Activated CD4-positive, alpha-beta memory T cell treated with anti-CD3 and anti-CD28 coated beads for 36 hours (primary cell): Measurements from ENCODE around the gene CA6. TPM values are rescaled to one million over a fixed set of nuclear protein-coding genes. Genes with fewer than 3 reads are reported as not detected.

Experiments used
- CTCF ChIA-PET: fragments of 350-600 bp; sonication (Branson Sonifier 250); formaldehyde crosslinking; loops from one replicate; lab custom pipeline; 2021; ENCODE audit warnings: antibody characterized with exemption, inconsistent platforms; lab: Charles Lee
- POLR2A ChIA-PET: fragments of 350-600 bp; sonication (Branson Sonifier 250); formaldehyde crosslinking; loops from one replicate; lab custom pipeline; 2021; ENCODE audit warnings: antibody characterized with exemption; lab: Charles Lee
- DNase-seq: peaks from one replicate; pipeline ENCODE4 v3.0.0-alpha.2; 2020
- H3K27ac Mint-ChIP-seq: one replicate; pipeline ENCODE4 v1.8.0; 2021; ENCODE audit warnings: mixed read lengths
- H3K27me3 Mint-ChIP-seq: one replicate; pipeline ENCODE4 v1.8.0; 2021; ENCODE audit warnings: mixed read lengths
- H3K36me3 Mint-ChIP-seq: one replicate; pipeline ENCODE4 v1.8.0; 2021; ENCODE audit warnings: mixed read lengths
- H3K4me1 Mint-ChIP-seq: one replicate; pipeline ENCODE4 v1.8.0; 2021; ENCODE audit warnings: low read depth, mixed read lengths
- H3K4me3 Mint-ChIP-seq: one replicate; pipeline ENCODE4 v1.8.0; 2021; ENCODE audit warnings: mild to moderate bottlenecking, mixed read lengths
- H3K9me3 Mint-ChIP-seq: one replicate; pipeline ENCODE4 v1.8.0; 2021; ENCODE audit warnings: mixed read lengths
- intact Hi-C: fragments of 100-400 bp; cut with micrococcal nuclease; formaldehyde crosslinking; loops from one replicate; pipeline ENCODE4 v1.15.1; 2023
- total RNA-seq, 2 experiments: library from RNA; stranded (reverse); gene quantifications; one replicate each; pipeline ENCODE4 v1.2.3, GENCODE V29; 2021

The CA6 gene
- total RNA-seq, 2 experiments from 2014 or later = 0.17 to 0.26 TPM

- Mint-ChIP-seq H3K9me3 (no peaks in the 10 kb centered on the region), H3K27ac (no peak overlapping the region), H3K4me3 (no peak overlapping the region), H3K4me1 (peaks cover 7% of the 10 kb centered on the region), H3K27me3 (no peaks in the 10 kb centered on the region), H3K36me3 (no peaks in the 10 kb centered on the region)
- intact Hi-C loops = no loop called here
- ChIA-PET POLR2A (no interaction called here), CTCF (interaction anchor here (1.0 to 1.4 kb wide), 5 partner anchors 11 to 59 kb away, joined by 3 to 5 read pairs (median 4); no protein-coding TSS in a partner anchor)
- no peak for DNase-seq
Measured at GRCh38 chr1:8976896-8977450, 31.3 kb downstream of the CA6 start.

GRCh38 chr1:8980656-8981055 is 35.0 kb downstream of the CA6 start:
- no peaks in the 10 kb centered on the region for H3K27me3 Mint-ChIP-seq
- no peaks in the 10 kb centered on the region for H3K36me3 Mint-ChIP-seq
- H3K9me3 Mint-ChIP-seq = no peaks in the 10 kb centered on the region
- no peak overlapping the region for H3K27ac Mint-ChIP-seq
- no peak overlapping the region for H3K4me3 Mint-ChIP-seq
- no peak for DNase-seq
- POLR2A ChIA-PET = no interaction called here
- CTCF ChIA-PET = no interaction called here
- intact Hi-C loops = no loop called here
- peaks cover 12% of the 10 kb centered on the region for H3K4me1 Mint-ChIP-seq

DNA sequence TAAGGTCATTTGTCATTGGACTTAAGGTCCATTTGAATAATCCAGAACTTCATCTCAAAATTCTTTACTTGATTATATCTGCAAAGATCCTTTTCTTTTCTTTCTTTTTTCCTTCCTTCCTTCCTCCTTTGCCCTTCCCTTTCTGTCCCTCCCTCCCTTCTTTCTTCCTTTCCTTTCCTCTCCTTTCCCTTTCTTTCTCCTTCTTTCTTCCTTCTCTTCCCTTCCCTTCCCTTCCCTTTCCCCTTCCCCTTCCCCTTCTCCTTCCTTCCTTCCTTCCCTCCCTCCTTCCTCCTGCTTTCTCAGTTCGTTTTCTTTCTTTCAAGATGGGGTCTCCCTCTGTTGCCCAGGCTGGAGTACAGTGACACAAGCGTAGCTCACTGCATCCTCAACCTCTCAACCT is 35.5 kb downstream of the CA6 start:
- DNase-seq = no peak
- Mint-ChIP-seq H3K27me3 (no peaks in the 10 kb centered on the region), H3K9me3 (no peaks in the 10 kb centered on the region), H3K27ac (no peak overlapping the region), H3K4me1 (peaks cover 15% of the 10 kb centered on the region), H3K36me3 (no peaks in the 10 kb centered on the region), H3K4me3 (no peak overlapping the region)
- ChIA-PET POLR2A (no interaction called here), CTCF (no interaction called here)
- intact Hi-C loops = no loop called here

- Mint-ChIP-seq H3K27me3 (no peaks in the 10 kb centered on the region), H3K4me3 (no peak overlapping the region), H3K9me3 (no peaks in the 10 kb centered on the region), H3K36me3 (no peaks in the 10 kb centered on the region), H3K27ac (no peak overlapping the region), H3K4me1 (peaks cover 29% of the 10 kb centered on the region)
- intact Hi-C loops = no loop called here
- DNase-seq = no peak
- POLR2A ChIA-PET = no interaction called here
- CTCF ChIA-PET = interaction anchor here (0.6 to 1.4 kb wide), 2 partner anchors 21 to 55 kb away, joined by 4 to 6 read pairs; no protein-coding TSS in a partner anchor
Measured at GRCh38 chr1:8984203-8984602, 38.5 kb downstream of the CA6 start.

DNA sequence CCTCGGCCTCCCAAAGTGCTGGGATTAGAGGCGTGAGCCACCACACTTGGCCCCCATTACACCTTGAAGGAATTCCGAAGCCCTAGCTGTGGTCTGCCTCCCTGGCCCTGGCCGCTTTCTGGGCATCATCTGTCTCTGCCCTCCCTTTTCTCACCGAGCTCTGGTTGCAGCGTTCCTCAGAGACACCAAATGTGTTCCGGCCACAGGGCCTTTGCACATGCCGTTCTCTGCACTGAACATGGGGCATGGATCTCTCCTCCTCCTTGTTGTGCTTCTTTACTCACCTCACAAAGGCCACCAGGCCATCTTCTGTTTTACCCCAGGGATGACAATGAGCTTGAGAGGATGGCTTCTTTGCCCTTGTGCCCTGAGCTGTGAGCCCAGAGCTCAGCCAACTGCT is 39.3 kb downstream of the CA6 start:
- DNase-seq = no peak
- Mint-ChIP-seq H3K4me3 (no peak overlapping the region), H3K27me3 (no peaks in the 10 kb centered on the region), H3K36me3 (no peaks in the 10 kb centered on the region), H3K4me1 (peaks cover 34% of the 10 kb centered on the region), H3K9me3 (no peaks in the 10 kb centered on the region), H3K27ac (no peak overlapping the region)
- ChIA-PET CTCF (interaction anchor here (0.9 to 12.1 kb wide), 4 partner anchors 19 to 136 kb away, joined by 3 to 204 read pairs (median 50); no protein-coding TSS in a partner anchor), POLR2A (no interaction called here)
- intact Hi-C loops = no loop called here

DNA sequence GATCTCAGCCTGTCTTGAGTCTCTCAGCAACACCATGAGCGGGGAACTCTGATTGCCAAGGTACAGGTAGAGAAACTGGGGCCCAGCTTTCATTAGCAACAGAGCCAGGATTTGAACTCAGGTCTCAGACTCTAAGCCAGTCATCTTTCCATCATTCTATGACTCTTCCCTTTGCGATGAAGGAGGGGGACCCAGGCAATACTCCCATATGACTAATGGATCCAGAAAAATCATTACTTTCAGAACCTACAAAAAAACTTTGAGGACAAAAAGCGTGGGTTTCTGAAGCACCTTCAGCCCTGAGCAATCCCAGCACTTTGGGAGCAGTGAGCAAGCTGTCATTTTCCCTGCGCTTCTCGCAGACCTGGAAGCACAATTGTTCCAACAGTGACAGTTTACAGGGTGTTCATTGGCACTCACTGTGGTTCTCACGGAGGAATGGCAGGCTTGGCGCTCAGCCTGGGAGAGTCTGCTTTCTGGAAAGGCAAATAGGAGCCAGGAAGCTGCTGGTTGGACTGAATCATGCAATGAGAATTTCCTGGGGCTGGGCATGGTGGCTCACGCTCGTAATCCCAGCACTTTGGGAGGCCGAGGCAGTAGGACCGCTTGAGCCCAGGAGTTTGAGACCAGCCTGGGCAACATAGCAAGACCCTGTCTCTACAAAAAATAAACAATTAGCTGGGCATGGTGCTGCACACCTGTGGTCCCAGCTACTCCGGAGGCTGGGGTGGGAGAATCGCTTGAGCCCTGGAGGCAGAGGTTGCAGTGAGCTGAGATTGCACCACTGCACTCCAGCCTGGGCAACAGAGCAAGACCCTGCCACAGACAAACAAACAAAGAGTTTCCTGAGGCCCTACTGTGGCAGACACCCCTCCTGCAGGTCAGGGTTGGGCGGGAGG is 40.5 kb downstream of the CA6 start:
- ChIA-PET POLR2A (interaction anchor here (0.7 to 1.9 kb wide), 2 partner anchors 18 to 48 kb away, joined by 4 to 5 read pairs; no protein-coding TSS in a partner anchor), CTCF (interaction anchor here (1.5 to 12.1 kb wide), 5 partner anchors 18 to 117 kb away, joined by 5 to 204 read pairs (median 33); no protein-coding TSS in a partner anchor)
- Mint-ChIP-seq H3K4me3 (no peak overlapping the region), H3K27ac (no peak overlapping the region), H3K27me3 (no peaks in the 10 kb centered on the region), H3K4me1 (peaks cover 34% of the 10 kb centered on the region), H3K36me3 (no peaks in the 10 kb centered on the region), H3K9me3 (no peaks in the 10 kb centered on the region)
- no peak for DNase-seq
- intact Hi-C loops = no loop called here

DNA sequence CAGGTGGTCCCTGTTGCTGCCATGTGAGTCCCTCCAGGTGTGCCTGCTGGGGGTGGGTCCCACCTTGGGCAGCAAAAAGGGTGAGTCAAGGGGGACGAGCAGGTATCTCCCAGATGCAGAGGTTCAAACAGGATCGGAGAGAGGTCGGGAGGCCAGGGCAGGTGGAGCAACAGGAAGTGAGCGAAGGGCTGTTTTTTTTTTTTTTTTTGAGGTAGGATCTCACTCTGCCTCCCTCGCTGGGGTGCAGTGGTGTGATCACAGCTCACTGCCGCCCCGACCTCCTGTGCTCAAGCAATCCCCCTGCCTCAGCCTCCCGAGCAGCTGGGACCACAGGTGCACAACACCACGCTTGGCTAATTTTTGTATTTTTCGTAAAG is 41.1 kb downstream of the CA6 start:
- Mint-ChIP-seq H3K27me3 (no peaks in the 10 kb centered on the region), H3K4me3 (no peak overlapping the region), H3K36me3 (no peaks in the 10 kb centered on the region), H3K27ac (no peak overlapping the region), H3K9me3 (no peaks in the 10 kb centered on the region), H3K4me1 (peaks cover 34% of the 10 kb centered on the region)
- peak; percentile 27 for DNase-seq
- POLR2A ChIA-PET = interaction anchor here (0.7 to 1.9 kb wide), 2 partner anchors 18 to 49 kb away, joined by 4 to 5 read pairs; no protein-coding TSS in a partner anchor
- CTCF ChIA-PET = interaction anchor here (1.0 to 12.1 kb wide), 10 partner anchors 18 to 138 kb away, joined by 3 to 204 read pairs (median 6); no protein-coding TSS in a partner anchor
- intact Hi-C loops = no loop called here

- Mint-ChIP-seq H3K9me3 (peaks cover 4% of the 10 kb centered on the region), H3K36me3 (no peaks in the 10 kb centered on the region), H3K4me3 (no peak overlapping the region), H3K4me1 (peaks cover 34% of the 10 kb centered on the region), H3K27ac (no peak overlapping the region), H3K27me3 (no peaks in the 10 kb centered on the region)
- CTCF ChIA-PET = interaction anchor here (0.6 to 12.1 kb wide), 24 partner anchors 10 to 193 kb away, joined by 3 to 204 read pairs (median 4); no protein-coding TSS in a partner anchor
- POLR2A ChIA-PET = interaction anchor here (0.7 to 1.9 kb wide), 2 partner anchors 50 to 67 kb away, joined by 3 to 5 read pairs; no protein-coding TSS in a partner anchor
- DNase-seq = peak; percentile 80
- intact Hi-C loops = loop anchor here (1.0 to 2.0 kb wide), 3 partner anchors 17 to 70 kb away; no protein-coding TSS in a partner anchor
Measured at GRCh38 chr1:8987881-8988617, 42.4 kb downstream of the CA6 start.

- Mint-ChIP-seq H3K9me3 (peaks cover 7% of the 10 kb centered on the region), H3K27me3 (no peaks in the 10 kb centered on the region), H3K4me1 (peaks cover 30% of the 10 kb centered on the region), H3K36me3 (no peaks in the 10 kb centered on the region), H3K4me3 (no peak overlapping the region), H3K27ac (no peak overlapping the region)
- no peak for DNase-seq
- ChIA-PET CTCF (interaction anchor here (0.7 to 12.1 kb wide), 9 partner anchors 16 to 131 kb away, joined by 3 to 204 read pairs (median 6); no protein-coding TSS in a partner anchor), POLR2A (no interaction called here)
- intact Hi-C loops = loop anchor here (1.0 to 2.0 kb wide), 3 partner anchors 18 to 70 kb away; no protein-coding TSS in a partner anchor
Measured at GRCh38 chr1:8988618-8988967, 42.9 kb downstream of the CA6 start.

GRCh38 chr1:8989061-8989460 is 43.4 kb downstream of the CA6 start:
- no peaks in the 10 kb centered on the region for H3K27me3 Mint-ChIP-seq
- ChIA-PET CTCF (interaction anchor here (0.7 to 12.1 kb wide), 15 partner anchors 15 to 140 kb away, joined by 3 to 204 read pairs (median 4); partner anchors contain the start of gene CA6), POLR2A (no interaction called here)
- no peaks in the 10 kb centered on the region for H3K36me3 Mint-ChIP-seq
- intact Hi-C loops = loop anchor here (2.0 kb wide), 2 partner anchors 18 to 26 kb away; no protein-coding TSS in a partner anchor
- peaks cover 7% of the 10 kb centered on the region for H3K9me3 Mint-ChIP-seq
- H3K4me3 Mint-ChIP-seq = no peak overlapping the region
- peaks cover 25% of the 10 kb centered on the region for H3K4me1 Mint-ChIP-seq
- H3K27ac Mint-ChIP-seq = no peak overlapping the region
- no peak for DNase-seq

GRCh38 chr1:8989821-8990220 is 44.2 kb downstream of the CA6 start:
- Mint-ChIP-seq H3K27me3 (no peaks in the 10 kb centered on the region), H3K9me3 (peaks cover 7% of the 10 kb centered on the region), H3K4me1 (peaks cover 22% of the 10 kb centered on the region), H3K36me3 (no peaks in the 10 kb centered on the region), H3K27ac (no peak overlapping the region), H3K4me3 (no peak overlapping the region)
- CTCF ChIA-PET = interaction anchor here (0.7 to 12.1 kb wide), 10 partner anchors 15 to 141 kb away, joined by 3 to 204 read pairs (median 4); no protein-coding TSS in a partner anchor
- intact Hi-C loops = loop anchor here (2.0 kb wide), 2 partner anchors 19 to 27 kb away; no protein-coding TSS in a partner anchor
- DNase-seq = no peak
- POLR2A ChIA-PET = no interaction called here
